BLaER1 (cell line): ENCODE measurements around the gene COX20.

ENCODE experiments used
- H3K27ac ChIP-seq: shearing (Covaris generic); formaldehyde crosslinking; 2 replicates; pipeline ENCODE4 v1.8.1; 2022
- H3K27me3 ChIP-seq: shearing (Covaris generic); formaldehyde crosslinking; 2 replicates; pipeline ENCODE4 v1.8.1; 2022
- H3K36me3 ChIP-seq: shearing (Covaris generic); formaldehyde crosslinking; 2 replicates; pipeline ENCODE4 v1.8.1; 2022
- H3K4me1 ChIP-seq: shearing (Covaris generic); formaldehyde crosslinking; 2 replicates; pipeline ENCODE4 v1.8.1; 2022
- H3K4me2 ChIP-seq: shearing (Covaris generic); formaldehyde crosslinking; 2 replicates; pipeline ENCODE4 v1.8.1; 2022
- H3K4me3 ChIP-seq: shearing (Covaris generic); formaldehyde crosslinking; 2 replicates; pipeline ENCODE4 v1.8.1; 2022
- H3K9ac ChIP-seq: shearing (Covaris generic); formaldehyde crosslinking; 2 replicates; pipeline ENCODE4 v1.8.1; 2022
- H3K9me3 ChIP-seq: shearing (Covaris generic); formaldehyde crosslinking; 2 replicates; pipeline ENCODE4 v1.8.1; 2022
- H4K20me1 ChIP-seq: shearing (Covaris generic); formaldehyde crosslinking; 2 replicates; pipeline ENCODE4 v1.8.1; 2022
- Cebpa-rat ChIP-seq: shearing (Covaris generic); IDR thresholded peaks from 2 replicates; pipeline ENCODE4 v1.8.1; 2022

The COX20 gene

GRCh38 chr1:244860914-244861610 is 25.6 kb downstream of the COX20 start:
- peaks cover 59% of the 10 kb centered on the region for H3K36me3 ChIP-seq
- peak overlapping the region; percentile 94 for H3K4me3 ChIP-seq
- H3K27ac ChIP-seq: peak overlapping the region; percentile 100

GRCh38 chr1:244861683-244862082 is 26.2 kb downstream of the COX20 start:
- no peak for TF ChIP-seq Cebpa-rat
- Histone ChIP-seq H3K9me3 (no peaks in the 10 kb centered on the region), H3K27me3 (no peaks in the 10 kb centered on the region), H3K27ac (peak overlapping the region; percentile 100), H4K20me1 (peaks cover 62% of the 10 kb centered on the region), H3K9ac (peak overlapping the region; percentile 100), H3K36me3 (peaks cover 52% of the 10 kb centered on the region), H3K4me2 (peak overlapping the region; percentile 87), H3K4me3 (peak overlapping the region; percentile 94), H3K4me1 (peaks cover 70% of the 10 kb centered on the region)

More at GRCh38 chr1:244860914-244861610, 25.6 kb downstream of the COX20 start:
- Histone ChIP-seq H3K27me3 (no peaks in the 10 kb centered on the region), H3K4me1 (peaks cover 70% of the 10 kb centered on the region), H4K20me1 (peaks cover 68% of the 10 kb centered on the region), H3K9me3 (no peaks in the 10 kb centered on the region), H3K4me2 (peak overlapping the region; percentile 87), H3K9ac (peak overlapping the region; percentile 100)
- TF ChIP-seq Cebpa-rat: no peak

- Histone ChIP-seq H3K36me3 (peaks cover 46% of the 10 kb centered on the region), H3K4me3 (peak overlapping the region; percentile 94), H3K4me1 (peaks cover 65% of the 10 kb centered on the region), H3K27me3 (no peaks in the 10 kb centered on the region), H3K9ac (peak overlapping the region; percentile 100), H4K20me1 (peaks cover 55% of the 10 kb centered on the region), H3K9me3 (no peaks in the 10 kb centered on the region), H3K27ac (peak overlapping the region; percentile 100), H3K4me2 (peak overlapping the region; percentile 87)
- no peak for TF ChIP-seq Cebpa-rat
Measured at GRCh38 chr1:244862354-244862698, 26.9 kb downstream of the COX20 start.

- H3K4me2 ChIP-seq: peak overlapping the region; percentile 87
- peaks cover 60% of the 10 kb centered on the region for H3K4me1 ChIP-seq
- H3K36me3 ChIP-seq: peaks cover 40% of the 10 kb centered on the region
- H3K4me3 ChIP-seq: peak overlapping the region; percentile 94
- no peaks in the 10 kb centered on the region for H3K9me3 ChIP-seq
- peak; percentile 82 for TF ChIP-seq Cebpa-rat
- peak overlapping the region; percentile 100 for H3K9ac ChIP-seq
- H3K27me3 ChIP-seq: no peaks in the 10 kb centered on the region
- peaks cover 50% of the 10 kb centered on the region for H4K20me1 ChIP-seq
- H3K27ac ChIP-seq: peak overlapping the region; percentile 100
Measured at GRCh38 chr1:244862699-244863490, 27.4 kb downstream of the COX20 start.

- Histone ChIP-seq H3K9me3 (no peaks in the 10 kb centered on the region), H3K27me3 (no peaks in the 10 kb centered on the region), H3K27ac (peak overlapping the region; percentile 100), H3K9ac (peak overlapping the region; percentile 100), H3K4me2 (peak overlapping the region; percentile 8), H3K4me1 (peaks cover 52% of the 10 kb centered on the region), H3K36me3 (peaks cover 33% of the 10 kb centered on the region), H3K4me3 (peak overlapping the region; percentile 94), H4K20me1 (peaks cover 42% of the 10 kb centered on the region)
- TF ChIP-seq Cebpa-rat: no peak
Measured at GRCh38 chr1:244863491-244864252, 28.2 kb downstream of the COX20 start.

- H3K27me3 ChIP-seq: no peaks in the 10 kb centered on the region
- no peak for TF ChIP-seq Cebpa-rat
Measured at GRCh38 chr1:244864253-244865027, 29.0 kb downstream of the COX20 start, which contains the start of gene HNRNPU. Gene HNRNPU (minus strand): TSS chr1:244864543. CDS start chr1:244864307, 236 bp downstream.

GRCh38 chr1:244865028-244865371 is 29.5 kb downstream of the COX20 start:
- H3K4me3 ChIP-seq: peak overlapping the region; percentile 94
- H3K9me3 ChIP-seq: no peaks in the 10 kb centered on the region
- no peaks in the 10 kb centered on the region for H3K27me3 ChIP-seq
- peak overlapping the region; percentile 100 for H3K27ac ChIP-seq
- peak overlapping the region; percentile 90 for H3K4me2 ChIP-seq
- peak overlapping the region; percentile 100 for H3K9ac ChIP-seq
- TF ChIP-seq Cebpa-rat: no peak
- peaks cover 19% of the 10 kb centered on the region for H3K36me3 ChIP-seq
- H3K4me1 ChIP-seq: peaks cover 44% of the 10 kb centered on the region
- peaks cover 29% of the 10 kb centered on the region for H4K20me1 ChIP-seq

More at GRCh38 chr1:244864253-244865027, 29.0 kb downstream of the COX20 start, which contains the start of gene HNRNPU:
- Histone ChIP-seq H3K4me2 (peak within 1 kb of the TSS; percentile 90), H3K4me3 (peak within 1 kb of the TSS; percentile 94), H3K4me1 (peaks cover 44% of the 10 kb centered on the region), H4K20me1 (peaks cover 34% of the 10 kb centered on the region), H3K9me3 (no peaks in the 10 kb centered on the region), H3K9ac (peak within 1 kb of the TSS; percentile 100), H3K36me3 (peaks cover 25% of the 10 kb centered on the region), H3K27ac (peak within 1 kb of the TSS; percentile 100)

GRCh38 chr1:244865820-244866219 is 30.4 kb downstream of the COX20 start:
- no peaks in the 10 kb centered on the region for H3K27me3 ChIP-seq

GRCh38 chr1:244866355-244866754 is 30.9 kb downstream of the COX20 start:
- no peaks in the 10 kb centered on the region for H3K27me3 ChIP-seq

More at GRCh38 chr1:244865820-244866219, 30.4 kb downstream of the COX20 start:
- H3K4me3 ChIP-seq: no peak overlapping the region
- peaks cover 39% of the 10 kb centered on the region for H3K4me1 ChIP-seq
- H3K9me3 ChIP-seq: no peaks in the 10 kb centered on the region
- H4K20me1 ChIP-seq: peaks cover 20% of the 10 kb centered on the region
- no peak for TF ChIP-seq Cebpa-rat
- peak overlapping the region; percentile 100 for H3K27ac ChIP-seq
- H3K4me2 ChIP-seq: peak overlapping the region; percentile 90
- no peak overlapping the region for H3K9ac ChIP-seq
- H3K36me3 ChIP-seq: peaks cover 11% of the 10 kb centered on the region

More at GRCh38 chr1:244866355-244866754, 30.9 kb downstream of the COX20 start:
- H3K4me1 ChIP-seq: peaks cover 34% of the 10 kb centered on the region
- H3K36me3 ChIP-seq: peaks cover 6% of the 10 kb centered on the region; the same call in 1 of the 2 replicates
- no peak overlapping the region for H3K4me3 ChIP-seq
- H3K9ac ChIP-seq: no peak overlapping the region
- H3K4me2 ChIP-seq: no peak overlapping the region
- H3K9me3 ChIP-seq: no peaks in the 10 kb centered on the region
- peaks cover 15% of the 10 kb centered on the region for H4K20me1 ChIP-seq
- H3K27ac ChIP-seq: no peak overlapping the region
- no peak for TF ChIP-seq Cebpa-rat
